Body of pancreas (tissue), 4 donors: ENCODE results near the gene IGLL5. TPM values are rescaled to one million over a fixed set of nuclear protein-coding genes. Genes with fewer than 3 reads are reported as not detected.

ENCODE experiments used
- ATAC-seq: fragments of 150-250 bp; one replicate; pipeline ENCODE4 v1.9.1; 2016
- DNase-seq, 4 donors: peaks; one replicate each; pipeline ENCODE4 v3.0.0-alpha.2; 2019
- H3K27ac ChIP-seq, 4 donors: fragments of 200-600 bp; sonication (generic); 1 replicate in 3 of 4; 2 replicates in 1 of 4; pipeline versions ENCODE4 v1.5.1 to v1.6.1; 2016 to 2019; ENCODE audit warnings: mild to moderate bottlenecking in 1 of 4, mixed read lengths in 1 of 4, moderate library complexity in 1 of 4
- H3K27me3 ChIP-seq, 2 donors: fragments of 200-600 bp; sonication (generic); one replicate each; pipeline ENCODE4 v1.6.0; 2016; ENCODE audit warnings: mild to moderate bottlenecking in 1 of 2
- H3K36me3 ChIP-seq, 2 donors: fragments of 200-600 bp; sonication (generic); replicated peaks in 1 of 2; 2 replicates each; pipeline ENCODE4 v1.5.1; 2016; ENCODE audit warnings: low read depth in 2 of 2; ENCODE audit not compliant: insufficient read depth in 1 of 2
- H3K4me1 ChIP-seq: fragments of 200-600 bp; sonication (generic); one replicate; pipeline ENCODE4 v1.6.0; 2016
- H3K4me3 ChIP-seq, 2 donors: fragments of 200-600 bp; sonication (generic); 1 replicate in 1 of 2; 2 replicates in 1 of 2; pipeline ENCODE4 v1.5.1; 2016 to 2019
- H3K9me3 ChIP-seq, 3 donors: fragments of 200-600 bp; sonication (generic); 1 replicate in 2 of 3; 2 replicates in 1 of 3; pipeline ENCODE4 v1.5.1; 2016
- POLR2A ChIP-seq, 3 donors: fragments of 450-650 bp; IDR thresholded peaks; one replicate each; pipeline ENCODE4 v1.6.1; 2016; ENCODE audit warnings: antibody characterized with exemption in 3 of 3, mild to moderate bottlenecking in 2 of 3
- WGBS, 2 donors: methylation state at CpG; one replicate each; pipeline ENCODE4 v1.1.5; 2017; 5-methylcytosine and 5-hydroxymethylcytosine counted together
- intact Hi-C: fragments of 100-400 bp; cut with DNase I; formaldehyde crosslinking; loops from one replicate; pipeline ENCODE4 v1.15.1; 2023
- total RNA-seq, 2 donors: library from RNA; depleted of rRNA; stranded (reverse); fragments of >200 nt; gene quantifications; one replicate each; pipeline ENCODE4 v1.1.0, GENCODE V29; 2016
- TF ChIP-seq, protein P1 (sequence below), 7 experiments: fragments of 450-650 bp in 4 of 7; fragments of 200-600 bp in 3 of 7; sonication (generic) in 3 of 7; IDR thresholded peaks; one replicate each; pipeline ENCODE4 v1.5.1; 2016 to 2019; ENCODE audit warnings: antibody characterized with exemption in 7 of 7

Gene IGLL5
- total RNA-seq, 2 donors from 2014 or later, result 3.4 to 5.3 TPM

DNA sequence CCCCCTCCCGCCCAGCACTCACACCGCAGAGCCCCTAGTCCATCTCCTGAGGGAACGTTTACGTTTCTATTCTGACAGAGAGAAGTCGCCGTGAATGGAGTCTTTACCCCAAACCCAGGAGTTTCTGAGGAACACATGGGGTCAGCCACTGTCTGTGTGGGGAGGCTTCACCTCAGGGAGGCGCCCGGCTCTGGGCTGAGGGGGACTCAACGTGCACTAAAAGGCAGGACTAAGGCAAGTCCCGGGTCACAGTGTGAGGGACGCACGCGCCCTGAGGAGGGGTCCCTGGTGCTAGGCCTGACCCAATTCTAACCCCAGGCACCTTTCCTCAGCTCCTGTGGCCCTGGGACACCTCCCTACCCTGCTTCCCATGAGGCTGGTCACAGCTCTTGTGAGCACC is 32.5 kb upstream of the IGLL5 start:
- H3K27ac ChIP-seq, result no peak overlapping the region
- H3K4me1 ChIP-seq, result no peaks in the 10 kb centered on the region
- ATAC-seq, result no peak
- H3K9me3 ChIP-seq, result no peaks in the 10 kb centered on the region
- TF ChIP-seq POLR2A (IDR thresholded peaks at IDR 0.05), result no peak
- TF ChIP-seq, protein P1, sequence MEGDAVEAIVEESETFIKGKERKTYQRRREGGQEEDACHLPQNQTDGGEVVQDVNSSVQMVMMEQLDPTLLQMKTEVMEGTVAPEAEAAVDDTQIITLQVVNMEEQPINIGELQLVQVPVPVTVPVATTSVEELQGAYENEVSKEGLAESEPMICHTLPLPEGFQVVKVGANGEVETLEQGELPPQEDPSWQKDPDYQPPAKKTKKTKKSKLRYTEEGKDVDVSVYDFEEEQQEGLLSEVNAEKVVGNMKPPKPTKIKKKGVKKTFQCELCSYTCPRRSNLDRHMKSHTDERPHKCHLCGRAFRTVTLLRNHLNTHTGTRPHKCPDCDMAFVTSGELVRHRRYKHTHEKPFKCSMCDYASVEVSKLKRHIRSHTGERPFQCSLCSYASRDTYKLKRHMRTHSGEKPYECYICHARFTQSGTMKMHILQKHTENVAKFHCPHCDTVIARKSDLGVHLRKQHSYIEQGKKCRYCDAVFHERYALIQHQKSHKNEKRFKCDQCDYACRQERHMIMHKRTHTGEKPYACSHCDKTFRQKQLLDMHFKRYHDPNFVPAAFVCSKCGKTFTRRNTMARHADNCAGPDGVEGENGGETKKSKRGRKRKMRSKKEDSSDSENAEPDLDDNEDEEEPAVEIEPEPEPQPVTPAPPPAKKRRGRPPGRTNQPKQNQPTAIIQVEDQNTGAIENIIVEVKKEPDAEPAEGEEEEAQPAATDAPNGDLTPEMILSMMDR (IDR thresholded peaks at IDR 0.05), result no peak
- H3K36me3 ChIP-seq, result no peaks in the 10 kb centered on the region
- DNase-seq, result no peak
- H3K27me3 ChIP-seq, result no peaks in the 10 kb centered on the region
- H3K4me3 ChIP-seq, result no peak overlapping the region
- 52 to 60% methylated on average over 11 to 13 of the region's 13 CpGs for WGBS, 2 donors
- intact Hi-C loops, result no loop called here

GRCh38 chr22:22855617-22856308 is 31.9 kb upstream of the IGLL5 start:
- H3K36me3 ChIP-seq, result no peaks in the 10 kb centered on the region
- no peaks in the 10 kb centered on the region for H3K9me3 ChIP-seq
- DNase-seq (no peak), ATAC-seq (no peak)
- H3K27ac ChIP-seq, result no peak overlapping the region
- intact Hi-C loops, result no loop called here
- TF ChIP-seq, protein P1 (IDR thresholded peaks at IDR 0.05), result peak in 3 of 7 experiments; percentile 9 to 18 (median 17)
- no peak for TF ChIP-seq POLR2A (IDR thresholded peaks at IDR 0.05)
- WGBS, 2 donors, result 50 to 56% methylated on average over 3 to 5 of the region's 5 CpGs
- H3K4me3 ChIP-seq, result no peak overlapping the region
- H3K27me3 ChIP-seq, result no peaks in the 10 kb centered on the region
- H3K4me1 ChIP-seq, result no peaks in the 10 kb centered on the region

DNA sequence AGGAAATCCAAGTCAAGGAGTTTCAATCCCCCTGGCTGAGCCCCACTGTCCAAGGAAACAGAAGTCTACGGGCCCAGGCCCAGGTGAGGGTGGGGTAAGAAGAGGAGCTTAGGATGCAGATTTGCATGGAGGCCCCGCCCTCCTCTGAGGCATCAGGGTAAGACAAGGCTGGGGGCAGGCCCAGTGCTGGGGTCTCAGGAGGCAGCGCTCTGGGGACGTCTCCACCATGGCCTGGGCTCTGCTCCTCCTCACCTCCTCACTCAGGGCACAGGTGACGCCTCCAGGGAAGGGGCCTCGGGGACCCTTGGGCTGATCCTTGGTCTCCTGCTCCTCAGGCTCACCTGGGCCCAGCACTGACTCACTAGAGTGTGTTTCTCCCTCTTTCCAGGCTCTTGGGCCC is 31.3 kb upstream of the IGLL5 start:
- TF ChIP-seq, protein P1 (IDR thresholded peaks at IDR 0.05), result no peak
- no peak for TF ChIP-seq POLR2A (IDR thresholded peaks at IDR 0.05)
- H3K4me1 ChIP-seq, result no peaks in the 10 kb centered on the region
- ATAC-seq (no peak), DNase-seq (no peak)
- no peaks in the 10 kb centered on the region for H3K9me3 ChIP-seq
- 80 to 86% methylated on average over 2 to 6 of the region's 6 CpGs for WGBS, 2 donors
- intact Hi-C loops, result no loop called here
- H3K27me3 ChIP-seq, result no peaks in the 10 kb centered on the region
- no peaks in the 10 kb centered on the region for H3K36me3 ChIP-seq
- H3K27ac ChIP-seq, result no peak overlapping the region
- no peak overlapping the region for H3K4me3 ChIP-seq

GRCh38 chr22:22856885-22857606 is 30.6 kb upstream of the IGLL5 start:
- no peaks in the 10 kb centered on the region for H3K4me1 ChIP-seq
- intact Hi-C loops, result no loop called here
- 57 to 60% methylated on average over 5 of the region's 5 CpGs for WGBS, 2 donors
- ATAC-seq (no peak), DNase-seq (no peak)
- H3K9me3 ChIP-seq, result no peaks in the 10 kb centered on the region
- H3K36me3 ChIP-seq, result no peaks in the 10 kb centered on the region
- no peak overlapping the region for H3K4me3 ChIP-seq
- no peak overlapping the region for H3K27ac ChIP-seq
- no peak for TF ChIP-seq POLR2A (IDR thresholded peaks at IDR 0.05)
- TF ChIP-seq, protein P1 (IDR thresholded peaks at IDR 0.05), result no peak
- H3K27me3 ChIP-seq, result no peaks in the 10 kb centered on the region
